BJ (cell line): ENCODE measurements around the gene MBTPS1. TPM values are rescaled to one million over a fixed set of nuclear protein-coding genes. Genes with fewer than 3 reads are reported as not detected.

Experiments used
- CTCF ChIA-PET: fragments of 350-600 bp; formaldehyde crosslinking; extraction: SDS; loops from one replicate; lab custom pipeline; 2021; ENCODE audit warnings: antibody characterized with exemption, inconsistent platforms; lab: Yijun Ruan, JAX
- POLR2A ChIA-PET: fragments of 300-600 bp; sonication (Branson Sonifier 250); formaldehyde crosslinking; extraction: SDS; loops from one replicate; lab custom pipeline; 2021; ENCODE audit warnings: antibody characterized with exemption; lab: Charles Lee
- DNase-seq: peaks from one replicate; pipeline ENCODE4 v3.0.0-alpha.2; 2011; ENCODE audit warnings: low read depth
- H3K27me3 ChIP-seq: 2 replicates; pipeline ENCODE4 v1.6.0; 2011; ENCODE audit warnings: low read length; ENCODE audit not compliant: control insufficient read depth, insufficient read depth
- H3K36me3 ChIP-seq: 2 replicates; pipeline ENCODE4 v1.5.1; 2011; ENCODE audit warnings: low read length; ENCODE audit not compliant: control insufficient read depth, insufficient read depth
- H3K4me3 ChIP-seq: 2 replicates; pipeline ENCODE4 v1.5.1; 2011; ENCODE audit warnings: low read depth, mild to moderate bottlenecking, control low read depth, low read length
- CTCF ChIP-seq: IDR thresholded peaks from 2 replicates; pipeline ENCODE4 v1.5.1; 2011; ENCODE audit warnings: low read depth, mild to moderate bottlenecking, control low read depth, inconsistent platforms, low read length, moderate library complexity; ENCODE audit not compliant: insufficient read depth
- polyA plus RNA-seq: library from polyadenylated mRNA; depleted of rRNA; stranded (reverse); fragments of >200 nt; gene quantifications from 2 replicates; pipeline ENCODE4 v1.2.3, GENCODE V29; 2011

MBTPS1 gene
- polyA plus RNA-seq, 1 experiment: 72.6 TPM

GRCh38 chr16:84036131-84036530, 80.6 kb downstream of the MBTPS1 start:
- H3K27me3 ChIP-seq: peaks cover 23% of the 10 kb centered on the region
- ChIA-PET POLR2A (no interaction called here), CTCF (interaction anchor here (0.7 kb wide), 1 partner anchor 8 kb away, joined by 4 read pairs; no protein-coding TSS in a partner anchor)
- H3K4me3 ChIP-seq: no peak overlapping the region
- DNase-seq: no peak
- no peak for TF ChIP-seq CTCF
- H3K36me3 ChIP-seq: no peaks in the 10 kb centered on the region

- Histone ChIP-seq H3K4me3 (no peak overlapping the region), H3K36me3 (no peaks in the 10 kb centered on the region), H3K27me3 (peaks cover 18% of the 10 kb centered on the region)
- TF ChIP-seq CTCF: no peak
- CTCF ChIA-PET: interaction anchor here (0.7 kb wide), 1 partner anchor 11 kb away, joined by 3 read pairs; no protein-coding TSS in a partner anchor
- no peak for DNase-seq
- POLR2A ChIA-PET: no interaction called here
These were observed 82.2 kb downstream of the MBTPS1 start for GRCh38 chr16:84034516-84034915.

GRCh38 chr16:84033251-84034195, 83.2 kb downstream of the MBTPS1 start:
- DNase-seq: no peak
- TF ChIP-seq CTCF: no peak
- ChIA-PET POLR2A (no interaction called here), CTCF (interaction anchor here (0.7 to 1.2 kb wide), 2 partner anchors 12 to 13 kb away, joined by 3 read pairs; no protein-coding TSS in a partner anchor)
- H3K27me3 ChIP-seq: peaks cover 14% of the 10 kb centered on the region
- no peak overlapping the region for H3K4me3 ChIP-seq
- H3K36me3 ChIP-seq: no peaks in the 10 kb centered on the region

GRCh38 chr16:84032458-84033178, 84.1 kb downstream of the MBTPS1 start:
- CTCF ChIA-PET: interaction anchor here (1.2 kb wide), 1 partner anchor 12 kb away, joined by 3 read pairs; no protein-coding TSS in a partner anchor
- no peak for DNase-seq

More at GRCh38 chr16:84032458-84033178, 84.1 kb downstream of the MBTPS1 start:
- peaks cover 13% of the 10 kb centered on the region for H3K27me3 ChIP-seq
- no peak for TF ChIP-seq CTCF
- POLR2A ChIA-PET: no interaction called here
- no peaks in the 10 kb centered on the region for H3K36me3 ChIP-seq
- H3K4me3 ChIP-seq: no peak overlapping the region
